Testis (tissue), 2 donors: ENCODE measurements around the gene CCDC18.

Experiments
- POLR2A ChIP-seq: fragments of 450-650 bp; IDR thresholded peaks from one replicate; pipeline ENCODE4 v1.6.1; 2017; ENCODE audit warnings: antibody characterized with exemption, mild to moderate bottlenecking, moderate library complexity
- TF ChIP-seq, protein P1 (sequence below), 3 experiments: fragments of 450-650 bp in 2 of 3; fragments of 200-600 bp in 1 of 3; sonication (generic) in 1 of 3; IDR thresholded peaks; one replicate each; pipeline ENCODE4 v1.5.1; 2016 to 2019; ENCODE audit warnings: antibody characterized with exemption in 3 of 3, mild to moderate bottlenecking in 2 of 3, moderate library complexity in 1 of 3

DNA sequence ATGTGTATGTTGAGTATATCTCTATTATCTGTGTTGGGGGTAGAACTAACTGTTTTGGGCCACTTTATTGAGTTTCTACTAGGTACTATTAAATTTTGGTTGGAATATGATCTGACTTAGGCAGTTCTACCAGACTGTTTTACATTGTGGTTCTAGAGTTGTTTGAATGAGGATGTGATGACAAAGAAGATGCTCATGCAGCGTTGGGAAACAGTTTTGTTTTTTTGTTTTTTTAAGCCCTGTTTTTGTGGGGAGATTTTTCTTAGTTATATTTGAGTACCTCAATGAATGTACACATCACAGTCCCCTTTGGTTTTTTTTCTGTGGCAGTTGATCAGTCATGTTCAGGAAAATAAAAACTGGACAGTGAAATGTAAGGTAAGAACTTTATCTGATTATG lies 40.4 kb upstream of the CCDC18 start:
- TF ChIP-seq POLR2A, result no peak
- TF ChIP-seq, protein P1, sequence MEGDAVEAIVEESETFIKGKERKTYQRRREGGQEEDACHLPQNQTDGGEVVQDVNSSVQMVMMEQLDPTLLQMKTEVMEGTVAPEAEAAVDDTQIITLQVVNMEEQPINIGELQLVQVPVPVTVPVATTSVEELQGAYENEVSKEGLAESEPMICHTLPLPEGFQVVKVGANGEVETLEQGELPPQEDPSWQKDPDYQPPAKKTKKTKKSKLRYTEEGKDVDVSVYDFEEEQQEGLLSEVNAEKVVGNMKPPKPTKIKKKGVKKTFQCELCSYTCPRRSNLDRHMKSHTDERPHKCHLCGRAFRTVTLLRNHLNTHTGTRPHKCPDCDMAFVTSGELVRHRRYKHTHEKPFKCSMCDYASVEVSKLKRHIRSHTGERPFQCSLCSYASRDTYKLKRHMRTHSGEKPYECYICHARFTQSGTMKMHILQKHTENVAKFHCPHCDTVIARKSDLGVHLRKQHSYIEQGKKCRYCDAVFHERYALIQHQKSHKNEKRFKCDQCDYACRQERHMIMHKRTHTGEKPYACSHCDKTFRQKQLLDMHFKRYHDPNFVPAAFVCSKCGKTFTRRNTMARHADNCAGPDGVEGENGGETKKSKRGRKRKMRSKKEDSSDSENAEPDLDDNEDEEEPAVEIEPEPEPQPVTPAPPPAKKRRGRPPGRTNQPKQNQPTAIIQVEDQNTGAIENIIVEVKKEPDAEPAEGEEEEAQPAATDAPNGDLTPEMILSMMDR (IDR thresholded peaks at IDR 0.05), result no peak
